Measurements from ENCODE around the gene PIP5K1C.
"Not testable (repeated sequence)": the region's sequence is repeated elsewhere in the genome, so short reads cannot be mapped to it uniquely, and the experiment has no call there.

The PIP5K1C gene

GRCh38 chr19:3584036-3584802 is 116.0 kb downstream of the PIP5K1C start:
- not testable (repeated sequence) for H3K9me3 Mint-ChIP-seq, H3K27me3 Mint-ChIP-seq, H3K4me1 Mint-ChIP-seq, DNase-seq, H3K27ac Mint-ChIP-seq, ATAC-seq, H3K4me3 Mint-ChIP-seq

GRCh38 chr19:3581792-3582191 is 118.5 kb downstream of the PIP5K1C start:
- not testable (repeated sequence) for H3K9me3 Mint-ChIP-seq, ATAC-seq, DNase-seq, H3K27me3 Mint-ChIP-seq, H3K4me1 Mint-ChIP-seq, H3K27ac Mint-ChIP-seq, H3K4me3 Mint-ChIP-seq
